HG03558 (cell line): ENCODE results near the gene MAPK4.
"Not testable (repeated sequence)": the region's sequence is repeated elsewhere in the genome, so short reads cannot be mapped to it uniquely, and the experiment has no call there.

Source experiments
- ATAC-seq: cut with Tn5 transposase; IDR thresholded peaks from one replicate; pipeline ENCODE4 v1.9.1; 2021; ENCODE audit warnings: moderate number of reproducible peaks; ENCODE audit not compliant: unreplicated experiment; ENCODE audit errors: extremely low read depth

The MAPK4 gene

DNA sequence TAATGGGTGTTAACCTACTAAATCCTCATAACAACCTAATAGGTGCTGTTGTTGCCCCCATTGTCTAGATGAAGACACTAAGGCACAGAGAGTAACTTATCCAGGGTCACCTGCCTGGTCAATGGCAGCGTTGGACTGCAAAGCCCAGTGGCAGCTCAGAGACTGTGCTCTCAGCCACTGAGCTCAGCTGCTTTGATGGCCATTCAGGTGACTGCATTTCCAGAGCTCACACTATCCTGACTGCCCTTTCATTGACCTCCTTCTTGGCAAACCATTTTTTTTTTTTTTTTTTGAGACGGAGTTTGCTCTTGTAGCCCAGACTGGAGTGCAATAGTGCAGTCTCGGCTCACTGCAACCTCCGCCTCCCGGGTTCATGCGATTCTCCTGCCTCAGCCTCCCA lies 115.2 kb downstream of the MAPK4 start:
- ATAC-seq, result no peak

DNA sequence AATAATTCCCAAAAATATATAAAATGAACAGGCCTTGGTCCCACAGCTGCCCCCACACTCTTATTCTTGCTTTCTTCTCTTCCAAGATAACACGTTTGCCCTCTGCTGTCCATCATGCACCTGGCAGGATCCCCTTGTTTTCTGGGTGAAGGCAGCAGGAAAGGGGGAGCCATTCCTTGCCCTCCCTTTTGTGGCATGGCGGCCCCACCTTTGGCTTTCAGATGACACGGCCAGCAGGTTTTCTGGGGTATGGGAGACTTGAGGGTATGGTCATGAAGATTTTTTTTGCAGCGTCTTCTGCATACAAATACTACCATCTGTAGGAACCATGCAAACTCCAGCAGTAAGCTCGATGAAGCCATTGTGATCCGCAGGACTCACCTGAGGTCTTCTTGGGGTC lies 118.8 kb downstream of the MAPK4 start:
- no peak for ATAC-seq

DNA sequence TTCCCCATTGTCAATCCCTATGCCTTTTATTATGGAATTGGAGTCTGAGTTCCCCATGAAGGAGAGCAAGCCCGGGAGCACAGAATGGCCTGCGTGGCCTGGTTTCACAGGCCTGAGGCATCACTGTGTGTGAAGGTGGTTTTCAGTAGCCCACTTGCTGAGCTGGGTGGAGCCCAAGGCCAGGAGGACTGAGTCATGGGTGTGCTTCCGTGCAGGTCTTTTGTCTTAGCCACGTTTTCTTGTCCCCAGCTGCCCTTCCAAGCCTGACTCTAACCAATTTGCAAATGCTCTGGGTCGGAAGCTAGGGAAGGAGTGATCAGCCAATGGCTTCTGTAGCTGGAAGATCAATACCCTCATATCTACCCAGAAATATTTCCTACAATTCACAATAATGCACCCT lies 119.2 kb downstream of the MAPK4 start:
- ATAC-seq, result no peak

DNA sequence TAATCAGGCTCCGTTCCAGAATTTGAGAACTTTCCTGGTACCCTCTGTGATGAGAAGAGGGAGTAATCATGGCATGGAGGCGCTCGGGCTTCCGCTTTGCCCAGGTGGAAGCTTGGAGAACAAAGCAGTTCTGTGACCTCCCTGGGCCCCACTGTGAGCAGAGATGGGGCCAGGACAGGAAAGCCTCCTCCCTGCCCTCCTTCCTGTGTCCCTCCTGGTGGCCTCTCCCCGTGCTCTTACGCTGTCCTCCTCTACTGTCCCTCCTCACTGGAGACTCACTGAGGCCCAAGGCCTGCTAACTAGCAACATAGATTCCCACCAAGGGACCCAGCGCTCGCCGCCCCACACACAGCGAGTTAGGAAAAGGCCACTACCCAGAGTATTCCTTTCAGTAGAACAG lies 119.8 kb downstream of the MAPK4 start:
- ATAC-seq, result no peak

DNA sequence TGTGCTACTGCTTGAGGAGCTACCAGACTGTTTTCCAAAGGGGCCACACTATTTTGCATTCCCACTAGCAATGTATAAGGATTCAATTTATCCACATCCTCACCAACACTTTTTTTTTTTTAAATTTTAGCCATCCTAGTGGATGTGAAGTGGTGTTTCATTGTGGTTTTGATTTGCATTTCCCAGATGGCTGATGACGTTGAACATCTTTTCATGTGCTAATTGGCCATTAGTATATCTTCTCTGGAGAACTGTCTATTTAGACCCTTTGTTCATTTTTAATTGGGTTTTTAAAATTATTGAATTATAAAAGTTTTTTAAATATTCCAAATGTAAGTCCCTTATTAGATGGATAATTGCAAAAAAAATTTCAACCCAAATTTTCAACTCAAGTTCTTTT lies 121.1 kb downstream of the MAPK4 start:
- no peak for ATAC-seq

DNA sequence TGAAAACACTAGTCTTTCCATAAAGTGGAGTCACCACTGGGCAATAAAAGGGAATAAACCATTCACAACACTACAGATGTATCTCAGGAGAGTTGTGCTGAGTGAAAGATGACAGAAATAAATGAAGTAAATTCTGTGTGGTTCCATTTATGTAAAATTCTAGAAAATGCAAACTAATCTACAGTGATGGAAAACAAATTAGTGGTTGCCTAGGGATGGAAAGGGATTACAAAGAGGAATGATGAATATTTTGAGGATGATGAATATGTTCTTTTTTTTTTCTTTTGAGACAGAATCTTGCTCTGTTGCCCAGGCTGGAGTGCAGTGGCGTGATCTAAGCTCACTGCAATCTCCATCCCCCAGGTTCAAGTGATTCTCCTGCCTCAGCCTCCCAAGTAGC lies 123.0 kb downstream of the MAPK4 start:
- ATAC-seq, result no peak

DNA sequence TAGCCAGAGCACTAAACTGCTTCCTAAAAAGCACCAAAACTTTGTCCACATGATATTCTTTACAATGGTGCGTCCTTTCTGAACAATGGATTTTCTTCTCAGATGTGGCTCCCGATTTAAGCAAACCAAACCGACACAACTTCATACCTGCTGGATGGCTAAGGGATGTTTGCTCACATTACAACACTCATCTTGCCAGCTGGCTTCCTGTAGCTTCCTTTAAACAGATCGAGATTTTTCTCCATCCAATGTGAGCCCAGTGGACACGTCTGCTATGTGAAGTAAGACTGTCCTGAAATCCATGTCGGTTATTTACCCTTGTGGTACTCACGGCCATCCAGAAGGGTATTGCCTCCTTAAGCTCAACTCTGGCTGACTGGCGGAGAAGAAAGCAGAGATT lies 126.5 kb downstream of the MAPK4 start:
- no peak for ATAC-seq

DNA sequence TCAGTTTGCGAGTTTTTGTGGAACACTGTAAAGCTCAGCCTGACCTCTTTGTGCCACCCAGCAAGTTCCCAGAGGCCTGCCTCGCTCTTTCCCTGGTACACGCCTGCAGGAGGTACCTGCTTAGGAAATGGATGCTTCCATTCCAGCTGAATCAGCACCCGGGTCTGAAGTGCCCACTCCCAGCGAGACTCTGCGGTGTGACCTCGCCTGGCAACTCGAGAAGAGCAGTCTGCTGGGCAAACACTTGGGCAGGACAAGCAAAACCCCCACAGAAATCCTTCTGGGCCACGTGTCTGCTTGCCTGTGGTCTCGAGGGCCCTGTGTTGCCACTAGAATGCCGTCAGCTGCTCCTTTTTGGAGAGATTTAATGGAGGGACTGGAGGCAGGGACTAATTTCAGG lies 127.6 kb downstream of the MAPK4 start:
- ATAC-seq, result no peak

DNA sequence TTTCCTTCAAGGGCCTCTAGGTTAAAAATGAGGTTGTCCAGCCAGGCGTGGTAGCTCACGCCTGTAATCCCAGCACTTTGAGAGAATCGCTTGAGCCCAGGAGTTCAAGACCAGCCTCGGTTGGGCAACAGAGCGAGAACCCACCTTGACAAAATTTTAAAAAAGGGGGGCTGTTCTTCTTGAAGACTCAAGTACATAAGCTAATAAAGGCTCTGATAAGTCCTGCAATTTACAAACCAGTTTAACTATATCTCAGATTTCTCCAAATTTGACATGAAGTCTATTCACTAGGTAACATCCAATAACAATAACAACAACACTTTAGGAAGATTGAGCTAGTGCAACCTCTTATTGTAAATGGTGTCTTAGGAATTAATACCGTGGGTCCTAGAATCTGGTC lies 129.7 kb downstream of the MAPK4 start:
- no peak for ATAC-seq

DNA sequence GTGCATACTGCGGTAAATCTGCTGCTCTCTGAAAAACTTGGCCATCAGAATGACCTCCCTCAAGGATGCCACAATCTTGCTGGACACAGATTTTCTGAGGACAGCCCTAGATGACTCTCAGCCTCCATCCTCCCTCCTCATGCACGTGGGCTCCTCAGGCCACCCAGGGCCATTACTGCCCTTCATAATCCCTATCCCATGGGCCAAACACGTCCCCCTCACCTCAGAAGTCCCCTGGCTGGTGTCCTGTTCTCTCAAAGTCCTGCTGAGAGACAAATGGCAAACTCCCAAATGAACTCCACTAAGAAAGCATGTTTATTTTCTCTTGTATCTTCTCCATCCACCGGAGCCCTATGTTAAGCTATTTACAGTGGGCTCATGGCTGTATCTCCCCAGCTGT lies 134.3 kb downstream of the MAPK4 start:
- no peak for ATAC-seq

DNA sequence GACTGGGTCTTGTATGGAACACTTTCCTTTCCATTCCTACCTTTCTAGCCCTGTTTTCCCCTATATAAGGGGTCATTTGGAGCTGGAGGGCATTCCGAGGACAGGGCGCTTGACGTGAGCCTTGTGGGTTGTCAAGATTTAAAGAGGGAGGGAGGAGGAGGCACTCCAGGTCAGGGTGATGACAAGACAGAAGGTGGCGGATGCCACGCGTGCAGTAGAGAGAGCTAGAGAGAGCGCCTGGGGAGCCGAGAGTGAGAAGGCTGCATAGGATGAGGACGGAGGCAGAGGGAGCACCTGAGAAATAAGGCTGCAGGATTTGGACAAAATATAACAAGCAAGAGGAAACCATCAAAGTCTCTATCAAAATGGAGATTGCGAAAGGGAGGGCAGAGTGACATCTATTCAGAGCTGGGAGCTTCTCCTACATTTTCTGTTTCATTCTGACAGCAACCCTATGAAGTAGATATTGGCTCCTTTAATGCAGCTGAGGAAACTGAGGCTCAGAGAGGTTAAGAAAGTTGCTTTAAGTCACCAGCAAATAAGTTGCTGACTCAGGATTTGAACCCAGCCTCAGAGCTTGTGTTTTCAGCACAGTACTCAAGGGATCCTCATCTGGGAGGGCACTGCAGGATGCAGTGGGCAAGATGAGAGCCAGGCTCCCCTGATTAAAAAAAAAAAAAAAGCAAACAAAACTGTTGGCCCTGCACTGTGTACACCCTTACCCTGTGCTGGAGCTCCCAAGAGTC lies 135.7 kb downstream of the MAPK4 start:
- no peak for ATAC-seq

DNA sequence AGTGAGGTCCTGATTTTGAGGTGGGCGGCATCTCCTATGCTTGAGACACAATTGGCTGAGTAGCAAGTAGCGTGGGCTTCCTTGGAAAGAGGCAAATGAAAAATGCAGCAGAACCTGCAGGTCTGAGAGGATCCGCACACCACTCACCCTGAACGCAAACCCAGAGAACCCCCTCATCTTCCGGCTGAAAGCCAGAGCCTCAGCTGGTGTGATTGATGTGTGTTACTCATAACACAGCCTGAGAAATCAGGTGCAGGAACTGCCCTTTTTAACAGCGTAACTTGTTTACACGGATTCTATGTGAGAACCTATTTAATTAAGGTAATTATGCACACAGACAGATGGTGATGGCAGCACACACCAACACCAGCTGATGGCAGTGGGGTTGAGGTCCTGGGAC lies 136.5 kb downstream of the MAPK4 start:
- ATAC-seq, result no peak

DNA sequence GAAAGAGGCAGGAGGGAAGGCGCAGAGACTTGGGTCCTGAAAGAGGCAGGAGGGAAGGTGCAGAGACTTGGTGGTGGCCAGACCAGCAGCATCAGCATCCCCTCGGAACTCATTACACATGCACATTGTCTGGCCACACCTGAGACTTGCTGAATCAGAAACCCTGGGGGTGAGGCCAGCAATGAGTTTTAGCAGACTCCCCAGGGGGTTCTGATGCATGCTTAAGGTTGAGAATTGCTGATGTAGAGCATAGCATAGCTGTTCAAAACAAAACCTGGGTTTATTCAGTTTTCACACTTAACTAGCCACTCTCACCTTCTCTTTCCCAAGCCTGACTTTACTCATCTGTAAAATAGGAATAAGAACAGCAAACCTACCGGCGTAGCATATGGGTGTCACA lies 137.0 kb downstream of the MAPK4 start:
- no peak for ATAC-seq

DNA sequence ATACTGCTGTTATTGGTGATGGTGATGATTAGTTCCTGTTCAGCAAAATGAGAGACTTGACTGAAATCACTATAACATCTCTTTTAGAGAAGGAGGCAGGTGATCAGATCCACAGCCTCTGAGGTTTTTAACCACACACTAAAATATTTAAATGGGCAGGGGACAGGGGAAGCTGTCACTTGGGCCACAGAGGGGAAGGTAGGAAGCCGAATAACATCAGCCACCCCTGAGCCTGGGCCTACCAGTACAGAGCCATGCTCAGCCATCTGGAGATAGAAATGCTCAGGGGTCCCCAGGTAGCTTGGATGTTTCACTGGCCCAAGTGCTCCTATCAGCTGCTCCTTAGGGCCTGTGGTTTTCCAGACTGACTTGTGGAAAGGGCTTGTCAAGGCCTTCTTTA lies 137.6 kb downstream of the MAPK4 start:
- no peak for ATAC-seq

DNA sequence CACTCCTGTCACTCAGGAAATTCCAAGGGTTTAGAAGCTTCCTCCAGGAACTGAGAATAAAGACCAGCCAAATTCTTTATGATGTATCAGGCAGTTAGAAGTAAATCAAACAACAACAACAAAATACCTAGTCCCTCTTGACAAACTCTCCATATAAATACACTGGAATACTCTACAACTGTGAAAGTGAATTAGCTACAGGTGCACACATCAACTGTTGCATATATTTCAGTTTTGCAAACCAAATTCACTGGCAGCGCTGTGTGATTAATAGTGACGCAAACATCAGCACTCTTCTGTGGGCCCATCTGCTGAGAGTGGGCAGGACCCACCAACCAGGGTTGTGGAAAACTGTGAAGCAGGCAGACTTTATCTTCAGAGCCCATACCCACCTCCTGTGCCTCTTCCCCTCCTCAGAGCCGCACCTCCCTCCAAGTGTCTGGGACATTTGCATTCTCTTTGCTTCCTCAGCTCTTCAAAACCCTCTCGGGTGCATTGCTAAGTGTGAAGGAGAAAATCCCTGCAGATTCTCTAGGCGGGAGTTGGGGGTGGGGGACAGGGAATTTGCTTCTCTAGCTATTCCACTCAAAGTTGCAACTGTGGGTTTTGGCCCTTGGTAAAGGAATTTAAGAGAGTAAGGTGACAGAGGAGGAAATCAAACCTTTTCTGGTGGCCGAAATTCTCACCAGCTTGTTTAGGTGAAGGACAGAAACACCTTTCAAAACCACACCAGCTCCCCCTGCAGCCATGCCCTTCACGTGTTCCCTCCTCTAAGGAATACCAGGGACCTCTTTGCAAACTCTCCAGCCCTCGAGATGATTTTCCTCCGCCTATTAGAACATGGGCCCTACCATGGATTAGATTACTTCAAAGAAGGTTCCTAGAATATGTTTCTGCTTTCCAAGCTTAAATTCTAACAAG lies 140.6 kb downstream of the MAPK4 start:
- no peak for ATAC-seq

DNA sequence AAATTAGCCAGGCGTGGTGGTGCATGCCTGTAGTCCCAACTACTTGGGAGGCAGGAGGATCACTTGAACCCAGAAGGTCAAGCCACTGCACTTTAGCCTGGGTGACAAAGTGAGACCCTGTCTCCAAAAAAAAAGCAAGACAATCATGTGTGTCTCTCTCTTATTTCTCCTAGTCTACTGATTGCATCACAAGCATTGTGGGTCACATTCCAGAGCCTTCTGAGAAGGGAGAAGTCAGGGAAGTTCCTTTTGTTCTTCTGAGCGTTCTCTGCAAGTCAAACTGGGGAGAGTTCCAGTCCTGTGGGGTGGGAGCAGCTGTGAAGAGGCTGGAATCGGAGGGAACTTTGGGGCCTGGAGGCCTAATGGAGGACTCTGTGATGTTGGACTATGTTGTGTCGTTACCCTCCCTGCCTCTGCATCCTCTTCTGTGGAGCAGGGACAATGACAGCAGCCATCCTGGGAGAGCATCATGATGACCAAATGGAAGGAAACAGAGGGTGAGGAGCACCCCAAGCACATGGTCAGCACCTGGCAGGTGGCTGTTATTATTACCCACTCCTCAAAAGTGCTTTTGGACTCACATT lies 144.6 kb downstream of the MAPK4 start:
- ATAC-seq, result no peak

DNA sequence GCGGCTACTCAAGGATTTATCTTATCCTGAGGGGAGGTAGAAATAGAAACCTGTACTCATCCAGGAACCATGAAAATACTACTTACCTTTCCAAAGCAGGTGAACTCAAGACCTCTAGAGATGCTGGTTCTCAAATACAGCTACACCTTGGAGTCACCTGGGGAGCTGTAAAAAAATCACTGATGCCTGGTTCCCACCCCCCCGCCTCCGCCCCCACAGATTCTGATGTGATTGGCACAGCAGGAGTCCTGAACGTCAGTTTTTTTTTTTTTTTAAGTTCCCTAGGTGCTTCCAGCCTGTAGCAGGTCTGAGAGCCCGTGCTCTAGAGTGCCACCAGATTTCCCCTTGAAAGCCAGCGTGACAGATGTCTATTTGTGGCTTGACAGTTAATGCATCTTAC lies 146.3 kb downstream of the MAPK4 start:
- no peak for ATAC-seq

DNA sequence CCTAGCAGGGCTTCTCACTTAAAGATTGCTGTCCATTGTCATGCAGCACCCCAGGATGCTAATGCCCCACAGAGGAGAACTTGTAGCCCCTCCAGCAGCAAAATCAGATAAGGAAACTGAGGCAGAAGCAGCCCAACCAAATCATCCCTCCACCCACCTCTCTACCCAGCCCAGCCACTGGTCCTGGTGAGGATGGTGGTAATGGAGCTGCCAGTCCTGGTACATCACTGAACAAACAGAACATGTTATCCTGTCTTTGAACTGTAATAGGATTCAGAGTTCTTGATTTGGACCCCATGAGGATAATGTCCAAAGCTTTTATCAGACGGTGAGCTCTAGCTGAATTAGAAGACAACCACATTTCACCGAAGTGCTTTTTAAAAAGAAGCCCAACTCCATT lies 146.8 kb downstream of the MAPK4 start:
- ATAC-seq, result no peak

DNA sequence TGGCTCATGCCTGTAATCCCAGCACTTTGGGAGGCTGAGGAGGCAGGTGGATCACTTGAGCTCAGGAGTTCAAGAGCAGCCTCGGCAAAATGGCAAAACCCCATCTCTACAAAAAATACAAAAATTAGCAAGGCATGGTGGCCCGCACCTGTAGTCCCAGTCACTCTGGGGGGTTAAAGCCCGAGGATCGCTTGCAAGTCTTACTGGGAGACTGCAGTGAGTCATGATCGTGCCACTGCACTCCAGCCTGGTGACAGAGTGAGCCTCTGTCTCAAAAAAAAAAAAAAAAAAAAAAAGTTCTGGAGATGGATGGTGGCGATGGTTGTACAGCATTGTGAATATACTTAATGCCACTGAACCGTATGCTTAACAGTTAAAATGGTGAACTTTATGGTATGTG lies 147.4 kb downstream of the MAPK4 start:
- ATAC-seq, result not testable (repeated sequence)

DNA sequence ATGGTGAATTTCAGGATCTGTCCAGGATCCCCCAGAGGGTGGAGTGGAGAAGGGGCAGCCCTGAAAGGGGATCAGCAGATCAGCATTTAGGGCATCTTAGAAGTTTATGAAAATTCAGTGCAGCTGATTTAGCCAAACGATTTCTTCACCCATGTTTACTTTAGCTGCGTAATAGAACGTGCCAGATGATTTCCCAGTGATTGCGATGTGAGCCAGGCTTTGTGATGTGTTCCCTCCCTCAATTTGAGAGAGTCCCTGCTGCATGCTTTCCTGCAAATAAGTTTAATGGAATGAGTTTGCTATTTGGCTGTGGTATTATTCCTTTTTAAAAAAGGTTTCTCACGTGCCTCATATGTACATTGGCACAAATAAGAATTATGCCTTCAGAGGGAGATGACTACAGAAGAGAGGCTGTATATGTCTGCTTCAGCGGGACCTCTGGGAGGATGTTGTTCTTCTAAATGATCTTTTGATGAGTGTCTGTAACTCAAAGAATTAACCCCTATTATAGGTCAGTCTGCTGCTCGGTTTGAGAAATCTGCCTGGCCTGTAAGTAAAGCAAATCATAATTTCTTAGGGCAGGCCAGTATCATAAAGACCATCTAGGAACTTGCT lies 148.1 kb downstream of the MAPK4 start:
- ATAC-seq, result no peak

DNA sequence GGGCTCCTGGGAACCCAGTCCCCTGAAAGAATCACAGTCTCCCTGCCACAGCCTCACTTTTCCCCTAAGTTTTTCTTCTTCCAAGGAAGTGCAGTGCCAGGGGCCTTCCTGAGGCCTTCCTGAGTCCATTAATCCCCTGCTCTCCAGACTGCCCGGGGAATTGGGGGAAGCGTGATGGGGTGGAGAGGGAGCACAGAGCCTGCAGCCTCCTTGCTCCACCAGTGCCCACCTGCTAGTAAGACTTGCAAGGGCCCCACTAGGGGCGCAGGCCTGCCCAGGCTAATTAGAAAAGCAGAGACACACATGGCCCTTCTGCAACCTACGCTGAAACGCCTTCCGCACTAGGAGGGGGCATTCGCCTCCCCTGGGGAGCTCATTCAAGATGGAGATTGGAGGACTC lies 149.3 kb downstream of the MAPK4 start:
- ATAC-seq, result no peak
